HG02678 (cell line): ENCODE results near the gene PEDS1.
A peak's percentile ranks its signal among the peaks of the same experiment; 100 is the strongest.
"Not testable (repeated sequence)": the region's sequence is repeated elsewhere in the genome, so short reads cannot be mapped to it uniquely, and the experiment has no call there.

Experiments
- ATAC-seq: cut with Tn5 transposase; IDR thresholded peaks from one replicate; pipeline ENCODE4 v1.9.1; 2021; ENCODE audit warnings: mild to moderate bottlenecking, moderate library complexity; ENCODE audit not compliant: unreplicated experiment

PEDS1 gene

GRCh38 chr20:50163570-50164317 is 10.2 kb upstream of the PEDS1 start:
- ATAC-seq: no peak

- not testable (repeated sequence) for ATAC-seq
Observed at GRCh38 chr20:50161494-50161893, 8.0 kb upstream of the PEDS1 start.

GRCh38 chr20:50153153-50153499 is 397 bp downstream of the PEDS1 start:
- no peak for ATAC-seq

- no peak for ATAC-seq
Observed at GRCh38 chr20:50152394-50153152, 950 bp downstream of the PEDS1 start.

GRCh38 chr20:50151034-50151743 is 2.3 kb downstream of the PEDS1 start:
- no peak for ATAC-seq

- no peak for ATAC-seq
Observed at GRCh38 chr20:50149481-50150254, 3.9 kb downstream of the PEDS1 start.

GRCh38 chr20:50146732-50147662 is 6.5 kb downstream of the PEDS1 start:
- peak; percentile 76 for ATAC-seq

GRCh38 chr20:50146214-50146613 is 7.3 kb downstream of the PEDS1 start:
- ATAC-seq: no peak

- ATAC-seq: no peak
Observed at GRCh38 chr20:50145566-50145965, 8.0 kb downstream of the PEDS1 start.

GRCh38 chr20:50144362-50144761 is 9.2 kb downstream of the PEDS1 start:
- no peak for ATAC-seq

- no peak for ATAC-seq
Observed at GRCh38 chr20:50142812-50143211, 10.7 kb downstream of the PEDS1 start.

- no peak for ATAC-seq
Observed at GRCh38 chr20:50141811-50142561, 11.5 kb downstream of the PEDS1 start.

GRCh38 chr20:50141018-50141675 is 12.4 kb downstream of the PEDS1 start:
- no peak for ATAC-seq

- no peak for ATAC-seq
Observed at GRCh38 chr20:50140339-50140859, 13.1 kb downstream of the PEDS1 start.

GRCh38 chr20:50138479-50139393 is 14.8 kb downstream of the PEDS1 start:
- no peak for ATAC-seq

GRCh38 chr20:50138120-50138478 is 15.4 kb downstream of the PEDS1 start:
- no peak for ATAC-seq

- ATAC-seq: not testable (repeated sequence)
Observed at GRCh38 chr20:50137702-50138101, 15.8 kb downstream of the PEDS1 start.
